Neuronal stem cell (in vitro differentiated cells): ENCODE results near the gene WDR45B.
A peak's percentile ranks its signal among the peaks of the same experiment; 100 is the strongest.
"Not testable (repeated sequence)": the region's sequence is repeated elsewhere in the genome, so short reads cannot be mapped to it uniquely, and the experiment has no call there.

Source experiments
- DNase-seq: peaks from one replicate; pipeline ENCODE4 v3.0.0-alpha.2; 2013; ENCODE audit warnings: low spot score
- H2AFZ ChIP-seq: one replicate; pipeline ENCODE4 v1.6.1; 2013; ENCODE audit warnings: mild to moderate bottlenecking, low read length, inconsistent platforms
- H2AK5ac ChIP-seq: 2 replicates; pipeline ENCODE4 v1.6.1; 2013; ENCODE audit warnings: low read depth, mild to moderate bottlenecking, inconsistent platforms, low read length, moderate library complexity, mixed read lengths
- H2BK120ac ChIP-seq: 2 replicates; pipeline ENCODE4 v1.6.1; 2013; ENCODE audit warnings: low read depth, mild to moderate bottlenecking, inconsistent platforms, low read length, moderate library complexity, mixed read lengths
- H2BK12ac ChIP-seq: one replicate; pipeline ENCODE4 v1.6.1; 2013; ENCODE audit warnings: low read length, inconsistent platforms
- H2BK15ac ChIP-seq: 2 replicates; pipeline ENCODE4 v1.6.1; 2013; ENCODE audit warnings: mild to moderate bottlenecking, low read length, inconsistent platforms, mixed read lengths
- H2BK5ac ChIP-seq: one replicate; pipeline ENCODE4 v1.6.1; 2013; ENCODE audit warnings: inconsistent platforms, mild to moderate bottlenecking, low read length, moderate library complexity
- H3K14ac ChIP-seq: one replicate; pipeline ENCODE4 v1.6.1; 2013; ENCODE audit warnings: low read length, inconsistent platforms
- H3K18ac ChIP-seq: 2 replicates; pipeline ENCODE4 v1.6.1; 2013; ENCODE audit warnings: low read length, inconsistent platforms
- H3K23ac ChIP-seq: 2 replicates; pipeline ENCODE4 v1.6.1; 2013; ENCODE audit warnings: low read depth, mild to moderate bottlenecking, mixed read lengths, low read length, inconsistent platforms; ENCODE audit not compliant: poor library complexity
- H3K27ac ChIP-seq: replicated peaks from 3 replicates; pipeline ENCODE4 v1.5.1; 2013; ENCODE audit warnings: low read length, inconsistent platforms
- H3K27me3 ChIP-seq, 3 experiments: 2 replicates each; pipeline ENCODE4 v1.6.1; 2013; ENCODE audit warnings: low read length in 3 of 3, mild to moderate bottlenecking in 2 of 3, inconsistent platforms in 1 of 3, low read depth in 1 of 3, mixed read lengths in 1 of 3, moderate library complexity in 1 of 3; ENCODE audit not compliant: control insufficient read depth in 3 of 3, insufficient read depth in 3 of 3
- H3K36me3 ChIP-seq, 2 donors: replicated peaks in 1 of 2; 2 replicates each; pipeline ENCODE4 v1.6.1; 2013; ENCODE audit warnings: low read length in 2 of 2; ENCODE audit not compliant: control insufficient read depth in 2 of 2, insufficient read depth in 2 of 2
- H3K4ac ChIP-seq: 2 replicates; pipeline ENCODE4 v1.6.1; 2013; ENCODE audit warnings: inconsistent platforms, mild to moderate bottlenecking, low read length, moderate library complexity
- H3K4me1 ChIP-seq, 2 donors: 1 replicate in 1 of 2; 2 replicates in 1 of 2; pipeline ENCODE4 v1.6.1; 2013; ENCODE audit warnings: low read length in 2 of 2, low read depth in 1 of 2; ENCODE audit not compliant: control insufficient read depth in 2 of 2, insufficient read depth in 1 of 2
- H3K4me2 ChIP-seq: one replicate; pipeline ENCODE4 v1.6.1; 2013; ENCODE audit warnings: mild to moderate bottlenecking, low read length, inconsistent platforms; ENCODE audit not compliant: insufficient read depth, poor library complexity, severe bottlenecking
- H3K4me3 ChIP-seq, 2 donors: 2 replicates each; pipeline ENCODE4 v1.5.1; 2013; ENCODE audit warnings: low read length in 2 of 2, mild to moderate bottlenecking in 2 of 2, inconsistent platforms in 1 of 2, moderate library complexity in 1 of 2
- H3K79me1 ChIP-seq: one replicate; pipeline ENCODE4 v1.6.1; 2013; ENCODE audit warnings: low read depth, mild to moderate bottlenecking, inconsistent platforms, low read length, moderate library complexity
- H3K9ac ChIP-seq: one replicate; pipeline ENCODE4 v1.6.1; 2013; ENCODE audit warnings: mild to moderate bottlenecking, low read depth, low read length, inconsistent platforms; ENCODE audit not compliant: poor library complexity
- H3K9me3 ChIP-seq, 2 donors: replicated peaks in 1 of 2; 2 replicates each; pipeline versions ENCODE3 to v1.6.1; 2013; ENCODE audit warnings: low read length in 2 of 2, mild to moderate bottlenecking in 2 of 2, inconsistent platforms in 1 of 2, low read depth in 1 of 2, mixed read lengths in 1 of 2, moderate library complexity in 1 of 2; ENCODE audit not compliant: control insufficient read depth in 2 of 2, insufficient read depth in 1 of 2
- H4K8ac ChIP-seq: one replicate; pipeline ENCODE4 v1.6.1; 2013; ENCODE audit warnings: low read depth, mild to moderate bottlenecking, inconsistent platforms, low read length, moderate library complexity
- H4K91ac ChIP-seq: one replicate; pipeline ENCODE4 v1.6.1; 2013; ENCODE audit warnings: low read length, low read depth, mild to moderate bottlenecking, inconsistent platforms; ENCODE audit not compliant: poor library complexity
- WGBS, 2 donors: extraction: QIAGEN DNeasy Blood & Tissue Kit; methylation state at CpG; one replicate each; pipeline ENCODE4 v1.1.7; 2013; ENCODE audit warnings: missing lambda C conversion rate in 2 of 2, mixed read lengths in 1 of 2; ENCODE audit not compliant: insufficient read length in 2 of 2, insufficient replicate concordance in 1 of 2; ENCODE audit errors: extremely low coverage in 2 of 2; 5-methylcytosine and 5-hydroxymethylcytosine counted together

The WDR45B gene

GRCh38 chr17:82586576-82587233, 61.5 kb downstream of the WDR45B start:
- no peaks in the 10 kb centered on the region for H3K27me3 ChIP-seq
- no peak overlapping the region for H4K91ac ChIP-seq
- H3K4me1 ChIP-seq = no peaks in the 10 kb centered on the region
- H3K9ac ChIP-seq = no peak overlapping the region
- no peak overlapping the region for H3K4ac ChIP-seq
- H3K9me3 ChIP-seq = peaks cover 0 to 2% of the 10 kb centered on the region in 2 donors
- no peak overlapping the region for H3K14ac ChIP-seq
- no CpG with 5 or more reads among the region's 21 CpGs for WGBS, 2 donors
- no peak overlapping the region for H2BK120ac ChIP-seq
- no peak overlapping the region for H4K8ac ChIP-seq
- no peak for DNase-seq
- no peak overlapping the region for H2BK12ac ChIP-seq
- H3K23ac ChIP-seq = peak overlapping the region; percentile 55
- H3K4me2 ChIP-seq = no peak overlapping the region
- no peak overlapping the region for H3K27ac ChIP-seq
- no peak overlapping the region for H3K18ac ChIP-seq
- H2AFZ ChIP-seq = no peak overlapping the region
- no peak overlapping the region for H2AK5ac ChIP-seq
- H3K36me3 ChIP-seq = peaks cover 42 to 97% of the 10 kb centered on the region in 2 donors
- peaks cover 6% of the 10 kb centered on the region for H3K79me1 ChIP-seq
- no peak overlapping the region for H3K4me3 ChIP-seq
- no peak overlapping the region for H2BK15ac ChIP-seq
- no peak overlapping the region for H2BK5ac ChIP-seq

GRCh38 chr17:82585935-82586575, 62.2 kb downstream of the WDR45B start:
- Histone ChIP-seq H4K8ac (peak overlapping the region; percentile 43), H3K18ac (peak overlapping the region; percentile 85), H4K91ac (peak overlapping the region; percentile 53), H3K23ac (peak overlapping the region; percentile 95), H3K36me3 (peaks cover 42 to 91% of the 10 kb centered on the region in 2 donors)
- H3K4me2 ChIP-seq, H3K4me1 ChIP-seq, H3K9ac ChIP-seq, H3K14ac ChIP-seq, H2BK12ac ChIP-seq, DNase-seq, H3K4me3 ChIP-seq, H2BK5ac ChIP-seq, H3K4ac ChIP-seq, H3K79me1 ChIP-seq, H3K9me3 ChIP-seq, H2BK120ac ChIP-seq, H2BK15ac ChIP-seq, H2AK5ac ChIP-seq, H3K27ac ChIP-seq, H3K27me3 ChIP-seq, H2AFZ ChIP-seq: not testable (repeated sequence)
- WGBS, 2 donors = no CpG with 5 or more reads among the region's 23 CpGs

- H3K79me1 ChIP-seq = peaks cover 6% of the 10 kb centered on the region
- H2BK15ac ChIP-seq = no peak overlapping the region
- no peaks in the 10 kb centered on the region for H3K27me3 ChIP-seq
- no peak overlapping the region for H4K91ac ChIP-seq
- no peak overlapping the region for H2BK12ac ChIP-seq
- no peak overlapping the region for H3K27ac ChIP-seq
- H3K14ac ChIP-seq = no peak overlapping the region
- H3K4me1 ChIP-seq = no peaks in the 10 kb centered on the region
- no peak overlapping the region for H2AK5ac ChIP-seq
- no peak for DNase-seq
- H3K4ac ChIP-seq = peak overlapping the region; percentile 37
- no CpG with 5 or more reads among the region's 28 CpGs for WGBS, 2 donors
- no peak overlapping the region for H3K23ac ChIP-seq
- H3K4me3 ChIP-seq = peak overlapping the region in 1 of 2 donors; percentile 20
- H4K8ac ChIP-seq = no peak overlapping the region
- H3K18ac ChIP-seq = no peak overlapping the region
- H3K36me3 ChIP-seq = peaks cover 41 to 77% of the 10 kb centered on the region in 2 donors
- H3K4me2 ChIP-seq = no peak overlapping the region
- H2AFZ ChIP-seq = no peak overlapping the region
- H2BK120ac ChIP-seq = no peak overlapping the region
- no peak overlapping the region for H3K9ac ChIP-seq
- no peak overlapping the region for H2BK5ac ChIP-seq
- no peaks in the 10 kb centered on the region for H3K9me3 ChIP-seq
Observed at GRCh38 chr17:82583720-82584234, 64.5 kb downstream of the WDR45B start.

GRCh38 chr17:82582709-82583108, 65.5 kb downstream of the WDR45B start:
- Histone ChIP-seq H3K4me2 (no peak overlapping the region), H2BK15ac (no peak overlapping the region), H4K91ac (no peak overlapping the region), H3K9ac (no peak overlapping the region), H2BK5ac (no peak overlapping the region), H2BK120ac (no peak overlapping the region), H3K9me3 (no peaks in the 10 kb centered on the region), H3K27me3 (no peaks in the 10 kb centered on the region), H2AK5ac (no peak overlapping the region), H2AFZ (no peak overlapping the region), H2BK12ac (no peak overlapping the region), H3K4me3 (no peak overlapping the region), H3K36me3 (peaks cover 40 to 77% of the 10 kb centered on the region in 2 donors), H3K79me1 (peaks cover 7% of the 10 kb centered on the region), H3K18ac (no peak overlapping the region), H3K23ac (no peak overlapping the region), H3K14ac (no peak overlapping the region), H3K4ac (no peak overlapping the region), H4K8ac (no peak overlapping the region), H3K27ac (no peak overlapping the region), H3K4me1 (no peaks in the 10 kb centered on the region)
- no CpG with 5 or more reads among the region's 11 CpGs for WGBS, 2 donors
- DNase-seq = no peak
